ENCODE results near the gene FRY. TPM values are rescaled to one million over a fixed set of nuclear protein-coding genes. Genes with fewer than 3 reads are reported as not detected.
"Not testable (repeated sequence)": the region's sequence is repeated elsewhere in the genome, so short reads cannot be mapped to it uniquely, and the experiment has no call there.

Gene FRY
- polyA plus RNA-seq, 3 donors = 9.6 to 24.3 (median 11.1) TPM

GRCh38 chr13:32036126-32036695 lies 4.6 kb downstream of the FRY start:
- H3K27ac ChIP-seq (ENCODE audit: low read depth, low read length) = no peak overlapping the region
- WGBS, 3 donors = 46 to 53% (median 48%) methylated on average over 4 of the region's 4 CpGs

GRCh38 chr13:32036757-32037156 lies 5.2 kb downstream of the FRY start:
- no peak overlapping the region for H3K27ac ChIP-seq (ENCODE audit: low read depth, low read length)
- WGBS, 3 donors = 46 to 61% (median 53%) methylated on average over 2 of the region's 2 CpGs

GRCh38 chr13:32037471-32037870 lies 5.9 kb downstream of the FRY start:
- H3K27ac ChIP-seq (ENCODE audit: low read depth, low read length) = no peak overlapping the region
- 24 to 63% (median 56%) methylated on average over 2 of the region's 2 CpGs for WGBS, 3 donors

- H3K27ac ChIP-seq (ENCODE audit: low read depth, low read length) = no peak overlapping the region
- WGBS, 3 donors = 79 to 86% (median 80%) methylated on average over 5 of the region's 5 CpGs
Observed at GRCh38 chr13:32038343-32038742, 6.8 kb downstream of the FRY start.

GRCh38 chr13:32039056-32039455 lies 7.5 kb downstream of the FRY start:
- no peak overlapping the region for H3K27ac ChIP-seq (ENCODE audit: low read depth, low read length)

- no peak overlapping the region for H3K27ac ChIP-seq (ENCODE audit: low read depth, low read length)
- 97 to 98% (median 97%) methylated on average over 1 of the region's 1 CpG for WGBS, 3 donors
Observed at GRCh38 chr13:32039528-32039927, 8.0 kb downstream of the FRY start.

GRCh38 chr13:32040052-32040642 lies 8.6 kb downstream of the FRY start:
- H3K27ac ChIP-seq (ENCODE audit: low read depth, low read length) = no peak overlapping the region
- 31 to 90% (median 87%) methylated on average over 3 of the region's 3 CpGs for whole genome bisulfite sequencing, 3 donors

GRCh38 chr13:32040689-32041088 lies 9.1 kb downstream of the FRY start:
- no peak overlapping the region for H3K27ac ChIP-seq (ENCODE audit: low read depth, low read length)
- WGBS, 3 donors = 54 to 88% (median 83%) methylated on average over 3 of the region's 3 CpGs

- WGBS, 3 donors = 67 to 95% (median 94%) methylated on average over 5 of the region's 5 CpGs
Observed at GRCh38 chr13:32041429-32041828, 9.9 kb downstream of the FRY start.

GRCh38 chr13:32042551-32042950 lies 11.0 kb downstream of the FRY start:
- H3K27ac ChIP-seq (ENCODE audit: low read depth, low read length) = no peak overlapping the region

More at GRCh38 chr13:32041429-32041828, 9.9 kb downstream of the FRY start:
- H3K27ac ChIP-seq (ENCODE audit: low read depth, low read length) = no peak overlapping the region

GRCh38 chr13:32044446-32044845 lies 12.9 kb downstream of the FRY start:
- no peak overlapping the region for H3K27ac ChIP-seq (ENCODE audit: low read depth, low read length)
- WGBS, 3 donors = 78 to 91% (median 84%) methylated on average over 1 of the region's 1 CpG

GRCh38 chr13:32045537-32045936 lies 14.0 kb downstream of the FRY start:
- H3K27ac ChIP-seq (ENCODE audit: low read depth, low read length) = no peak overlapping the region
- WGBS, 3 donors = 79 to 90% (median 89%) methylated on average over 3 of the region's 3 CpGs

GRCh38 chr13:32045982-32046785 lies 14.6 kb downstream of the FRY start:
- H3K27ac ChIP-seq (ENCODE audit: low read depth, low read length) = no peak overlapping the region

GRCh38 chr13:32047088-32047487 lies 15.5 kb downstream of the FRY start:
- no peak overlapping the region for H3K27ac ChIP-seq (ENCODE audit: low read depth, low read length)

More at GRCh38 chr13:32045982-32046785, 14.6 kb downstream of the FRY start:
- whole genome bisulfite sequencing, 3 donors = 37 to 45% (median 44%) methylated on average over 4 of the region's 4 CpGs

GRCh38 chr13:32047793-32048192 lies 16.2 kb downstream of the FRY start:
- 44 to 76% (median 51%) methylated on average over 5 of the region's 5 CpGs for WGBS, 3 donors
- no peak overlapping the region for H3K27ac ChIP-seq (ENCODE audit: low read depth, low read length)

- H3K27ac ChIP-seq (ENCODE audit: low read depth, low read length) = no peak overlapping the region
Observed at GRCh38 chr13:32048816-32049215, 17.2 kb downstream of the FRY start.

GRCh38 chr13:32051156-32051555 lies 19.6 kb downstream of the FRY start:
- no peak overlapping the region for H3K27ac ChIP-seq (ENCODE audit: low read depth, low read length)
- 80 to 83% (median 82%) methylated on average over 4 of the region's 4 CpGs for WGBS, 3 donors

- no peak overlapping the region for H3K27ac ChIP-seq (ENCODE audit: low read depth, low read length)
Observed at GRCh38 chr13:32056316-32056715, 24.7 kb downstream of the FRY start.

GRCh38 chr13:32057325-32057724 lies 25.8 kb downstream of the FRY start:
- H3K27ac ChIP-seq (ENCODE audit: low read depth, low read length) = not testable (repeated sequence)
- WGBS, 3 donors = 93 to 95% (median 94%) methylated on average over 6 of the region's 6 CpGs

GRCh38 chr13:32059511-32059984 lies 28.0 kb downstream of the FRY start:
- H3K27ac ChIP-seq (ENCODE audit: low read depth, low read length) = no peak overlapping the region
- 96 to 100% (median 98%) methylated on average over 2 of the region's 2 CpGs for WGBS, 3 donors
